IMR-90 (cell line): Measurements from ENCODE around the gene USB1. TPM values are rescaled to one million over a fixed set of nuclear protein-coding genes. Genes with fewer than 3 reads are reported as not detected.

Experiments used
- ATAC-seq: fragments of 200-7000 bp; cut with Tn5 transposase; 2 replicates; pipeline ENCODE4 v1.9.1; 2020; ENCODE audit warnings: low read depth, mild to moderate bottlenecking, moderate library complexity
- BruUV-seq: library from RNA; stranded (reverse); fragments of 400-500 nt; replicated peaks from 2 replicates; lab custom pipeline; 2021; lab: Mats Ljungman, UMichigan
- CTCF ChIA-PET: fragments of 300-600 bp; formaldehyde crosslinking; extraction: SDS; loops from one replicate; lab custom pipeline; 2021; ENCODE audit warnings: antibody characterized with exemption; lab: Yijun Ruan, JAX
- POLR2A ChIA-PET: fragments of 300-600 bp; sonication (Branson Sonifier 250); formaldehyde crosslinking; loops from one replicate; lab custom pipeline; 2022; ENCODE audit warnings: antibody characterized with exemption; ENCODE audit not compliant: unreplicated experiment; lab: Charles Lee
- DNase-seq: peaks from one replicate; pipeline ENCODE4 v3.0.0; 2013
- H2AFZ ChIP-seq: replicated peaks from 2 replicates; pipeline ENCODE3; 2013; ENCODE audit warnings: low read length, mild to moderate bottlenecking; ENCODE audit not compliant: poor library complexity
- H2AK5ac ChIP-seq: 2 replicates; pipeline ENCODE4 v1.6.1; 2013; ENCODE audit warnings: low read depth, low read length, inconsistent platforms
- H2AK9ac ChIP-seq: replicated peaks from 2 replicates; pipeline ENCODE3; 2013; ENCODE audit warnings: mild to moderate bottlenecking, low read depth, low read length, moderate library complexity; ENCODE audit not compliant: poor library complexity
- H2BK120ac ChIP-seq: 2 replicates; pipeline ENCODE4 v1.6.1; 2013; ENCODE audit warnings: low read depth, low read length, inconsistent platforms
- H2BK15ac ChIP-seq: 3 replicates; pipeline ENCODE4 v1.6.1; 2013; ENCODE audit warnings: low read depth, low read length, inconsistent platforms
- H2BK20ac ChIP-seq: 2 replicates; pipeline ENCODE4 v1.6.1; 2013; ENCODE audit warnings: low read depth, mild to moderate bottlenecking, inconsistent platforms, low read length, moderate library complexity
- H2BK5ac ChIP-seq: 2 replicates; pipeline ENCODE4 v1.6.1; 2013; ENCODE audit warnings: mild to moderate bottlenecking, low read depth, low read length, inconsistent platforms; ENCODE audit not compliant: poor library complexity, severe bottlenecking
- H3K14ac ChIP-seq: replicated peaks from 2 replicates; pipeline ENCODE4 v1.6.1; 2013; ENCODE audit warnings: low read depth, low read length, inconsistent platforms
- H3K18ac ChIP-seq: 2 replicates; pipeline ENCODE4 v1.6.1; 2013; ENCODE audit warnings: low read depth, low read length, control low read depth
- H3K23ac ChIP-seq: 2 replicates; pipeline ENCODE4 v1.6.1; 2013; ENCODE audit warnings: low read depth, low read length, inconsistent platforms
- H3K27ac ChIP-seq: 2 replicates; pipeline ENCODE4 v1.5.1; 2013; ENCODE audit warnings: mild to moderate bottlenecking, control low read depth, low read length; ENCODE audit not compliant: insufficient read depth
- H3K27me3 ChIP-seq: 2 replicates; pipeline ENCODE4 v1.6.1; 2013; ENCODE audit warnings: low read length; ENCODE audit not compliant: control insufficient read depth, insufficient read depth
- H3K36me3 ChIP-seq: 2 replicates; pipeline ENCODE4 v1.6.1; 2013; ENCODE audit warnings: low read length, mixed read lengths; ENCODE audit not compliant: control insufficient read depth, insufficient read depth
- H3K4ac ChIP-seq: 2 replicates; pipeline ENCODE4 v1.6.1; 2013; ENCODE audit warnings: low read depth, low read length, inconsistent platforms
- H3K4me1 ChIP-seq: 2 replicates; pipeline ENCODE4 v1.6.1; 2013; ENCODE audit warnings: low read length, mixed read lengths; ENCODE audit not compliant: control insufficient read depth, insufficient read depth
- H3K4me2 ChIP-seq: 2 replicates; pipeline ENCODE4 v1.6.1; 2013; ENCODE audit warnings: low read depth, mild to moderate bottlenecking, control low read depth, low read length, moderate library complexity
- H3K4me3 ChIP-seq: 2 replicates; pipeline ENCODE4 v1.5.1; 2013; ENCODE audit warnings: low read depth, mild to moderate bottlenecking, control low read depth, low read length, moderate library complexity; ENCODE audit not compliant: insufficient read depth
- H3K56ac ChIP-seq: 2 replicates; pipeline ENCODE4 v1.6.1; 2013; ENCODE audit warnings: low read length, inconsistent platforms; ENCODE audit not compliant: insufficient read depth; ENCODE audit errors: extremely low read depth
- H3K79me1 ChIP-seq, 2 experiments: 2 replicates each; pipeline ENCODE4 v1.6.1; 2013; ENCODE audit warnings: low read length in 2 of 2, inconsistent platforms in 1 of 2, low read depth in 1 of 2
- H3K9ac ChIP-seq: 2 replicates; pipeline ENCODE4 v1.6.1; 2013; ENCODE audit warnings: low read depth, low read length, control low read depth
- H3K9me1 ChIP-seq: 2 replicates; pipeline ENCODE4 v1.6.1; 2013; ENCODE audit warnings: low read length, inconsistent platforms; ENCODE audit not compliant: insufficient read depth
- H3K9me3 ChIP-seq: 2 replicates; pipeline ENCODE4 v1.6.1; 2013; ENCODE audit warnings: low read length; ENCODE audit not compliant: control insufficient read depth, insufficient read depth
- H4K20me1 ChIP-seq: 2 replicates; pipeline ENCODE4 v1.6.1; 2013; ENCODE audit warnings: low read length, inconsistent platforms; ENCODE audit not compliant: insufficient read depth
- H4K5ac ChIP-seq: 2 replicates; pipeline ENCODE4 v1.6.1; 2013; ENCODE audit warnings: mild to moderate bottlenecking, low read depth, low read length, control low read depth
- H4K8ac ChIP-seq, 2 experiments: 2 replicates each; pipeline ENCODE4 v1.6.1; 2013; ENCODE audit warnings: low read depth in 2 of 2, low read length in 2 of 2, control low read depth in 1 of 2, inconsistent platforms in 1 of 2
- H4K91ac ChIP-seq: 2 replicates; pipeline ENCODE4 v1.6.1; 2013; ENCODE audit warnings: low read depth, low read length, inconsistent platforms; ENCODE audit not compliant: insufficient read depth
- BHLHE40 ChIP-seq: fragments of 150-350 bp; IDR thresholded peaks from 2 replicates; pipeline ENCODE4 v1.6.1; 2016; ENCODE audit warnings: mild to moderate bottlenecking, low read depth, low read length
- CEBPB ChIP-seq: IDR thresholded peaks from 2 replicates; pipeline ENCODE4 v1.6.1; 2012; ENCODE audit warnings: low read depth, low read length, improper control_type of control experiment
- CHD1 ChIP-seq: IDR thresholded peaks from 2 replicates; pipeline ENCODE4 v1.6.1; 2012; ENCODE audit warnings: low read depth, low read length, improper control_type of control experiment
- CTCF ChIP-seq: conservative IDR thresholded peaks from 2 replicates; pipeline ENCODE4 v1.5.1; 2012; ENCODE audit warnings: mild to moderate bottlenecking, low read depth, low read length, improper control_type of control experiment
- ELK1 ChIP-seq: fragments of 150-350 bp; IDR thresholded peaks from 2 replicates; pipeline ENCODE4 v1.6.1; 2016; ENCODE audit warnings: low read depth, mild to moderate bottlenecking, low read length, moderate library complexity, borderline replicate concordance
- FOS ChIP-seq: fragments of 150-350 bp; IDR thresholded peaks from 2 replicates; pipeline ENCODE4 v1.6.1; 2016; ENCODE audit warnings: low read depth, low read length
- MAFK ChIP-seq: IDR thresholded peaks from 2 replicates; pipeline ENCODE4 v1.6.1; 2012; ENCODE audit warnings: low read depth, low read length, improper control_type of control experiment
- MAZ ChIP-seq: IDR thresholded peaks from 2 replicates; pipeline ENCODE4 v1.6.1; 2012; ENCODE audit warnings: low read depth, mild to moderate bottlenecking, low read length, improper control_type of control experiment, moderate library complexity, borderline replicate concordance
- MXI1 ChIP-seq: IDR thresholded peaks from 2 replicates; pipeline ENCODE4 v1.6.1; 2012; ENCODE audit warnings: low read depth, mild to moderate bottlenecking, low read length, moderate library complexity, borderline replicate concordance
- NFE2L2 ChIP-seq: fragments of 150-350 bp; IDR thresholded peaks from 2 replicates; pipeline ENCODE4 v1.6.1; 2016; ENCODE audit warnings: low read depth, mild to moderate bottlenecking, low read length
- POLR2A ChIP-seq: IDR thresholded peaks from 2 replicates; pipeline ENCODE4 v1.6.1; 2012; ENCODE audit warnings: mild to moderate bottlenecking, low read depth, low read length
- RAD21 ChIP-seq: IDR thresholded peaks from 2 replicates; pipeline ENCODE4 v1.6.1; 2012; ENCODE audit warnings: low read length, improper control_type of control experiment
- RCOR1 ChIP-seq: IDR thresholded peaks from 2 replicates; pipeline ENCODE4 v1.6.1; 2012; ENCODE audit warnings: mild to moderate bottlenecking, low read length, improper control_type of control experiment; ENCODE audit not compliant: insufficient replicate concordance
- RFX5 ChIP-seq: IDR thresholded peaks from 2 replicates; pipeline ENCODE4 v1.8.0; 2012; ENCODE audit warnings: low read depth, mild to moderate bottlenecking, low read length, moderate library complexity
- SMC3 ChIP-seq: fragments of 150-350 bp; IDR thresholded peaks from 2 replicates; pipeline ENCODE4 v1.6.1; 2016; ENCODE audit warnings: low read depth, mild to moderate bottlenecking, antibody characterized with exemption, low read length, moderate library complexity
- USF2 ChIP-seq: fragments of 150-350 bp; IDR thresholded peaks from 2 replicates; pipeline ENCODE4 v1.6.1; 2017; ENCODE audit warnings: mild to moderate bottlenecking, antibody characterized with exemption, low read length, low read depth
- WGBS, 2 experiments: methylation state at CpG; one replicate each; pipeline versions ENCODE4 v1.1.5 to v1.1.7; 2013; ENCODE audit warnings: missing lambda C conversion rate in 2 of 2; ENCODE audit not compliant: insufficient read length in 1 of 2; ENCODE audit errors: extremely low coverage in 2 of 2; 5-methylcytosine and 5-hydroxymethylcytosine counted together
- dilution Hi-C: fragments of 300-500 bp; cut with HindIII; formaldehyde crosslinking; loops from one replicate; pipeline ENCODE4 v1.14.3; 2018; ENCODE audit warnings: low sequenced_read_pairs; ENCODE audit not compliant: unreplicated experiment
- in situ Hi-C: fragments of 300-500 bp; cut with MboI; formaldehyde crosslinking; loops from 3 replicates; pipeline ENCODE4 v1.14.3; 2019; ENCODE audit warnings: low sequenced_read_pairs, inconsistent platforms, mixed read lengths
- intact Hi-C: fragments of 100-400 bp; cut with micrococcal nuclease; formaldehyde crosslinking; loops from 2 replicates; pipeline ENCODE4 v1.10.0; 2022
- polyA plus RNA-seq, 3 experiments: library from polyadenylated mRNA; depleted of rRNA; stranded (reverse); fragments of >200 nt; gene quantifications; 2 replicates each; pipeline ENCODE4 v1.2.3, GENCODE V29; 2012; ENCODE audit warnings: low replicate concordance in 1 of 3
- total RNA-seq: library from RNA; depleted of rRNA; stranded (reverse); fragments of >200 nt; gene quantifications from 2 replicates; pipeline ENCODE4 v1.2.3, GENCODE V29; 2012

The USB1 gene
- total and polyA plus RNA-seq, 2 of the 4 experiments (the other 2 are of a cell fraction): 45.9 to 94.9 TPM

- Histone ChIP-seq H2AK9ac (no peak overlapping the region), H4K5ac (no peak overlapping the region), H3K27ac (no peak overlapping the region), H3K79me1 (peaks cover 9 to 41% of the 10 kb centered on the region in 2 experiments; a peak in 3 of 4 replicates), H3K14ac (no peak overlapping the region), H3K27me3 (no peaks in the 10 kb centered on the region; the same call in 1 of the 2 replicates), H3K23ac (no peak overlapping the region), H3K18ac (no peak overlapping the region), H3K4me2 (no peak overlapping the region), H3K4me3 (no peak overlapping the region), H3K9me1 (peaks cover 5% of the 10 kb centered on the region; the same call in 1 of the 2 replicates), H4K20me1 (peaks cover 23% of the 10 kb centered on the region), H3K9ac (no peak overlapping the region), H2AK5ac (no peak overlapping the region), H4K8ac (no peak overlapping the region), H2BK20ac (no peak overlapping the region), H2BK120ac (no peak overlapping the region), H3K9me3 (no peaks in the 10 kb centered on the region), H3K4me1 (peaks cover 8% of the 10 kb centered on the region; the same call in 1 of the 2 replicates), H3K36me3 (peaks cover 34% of the 10 kb centered on the region; the same call in 1 of the 2 replicates), H3K4ac (no peak overlapping the region), H4K91ac (no peak overlapping the region), H2AFZ (no peak overlapping the region), H3K56ac (no peak overlapping the region), H2BK5ac (no peak overlapping the region), H2BK15ac (no peak overlapping the region)
- BruUV-seq: no TSS peak
- WGBS, 2 experiments: 73% methylated on average over 5 of the region's 18 CpGs; no CpG with 5 or more reads in 1 of the 2 experiments
- dilution Hi-C loops (no loop called here), intact Hi-C loops (no loop called here), in situ Hi-C loops (no loop called here)
- ChIA-PET CTCF (no interaction called here), POLR2A (no interaction called here)
- no peak for DNase-seq
- no peak for TF ChIP-seq SMC3
- no peak for TF ChIP-seq CTCF
- TF ChIP-seq USF2: no peak
- no peak for TF ChIP-seq NFE2L2
- TF ChIP-seq MAFK: no peak
- TF ChIP-seq CHD1: no peak
- TF ChIP-seq ELK1: no peak
- no peak for TF ChIP-seq RAD21
- TF ChIP-seq FOS: no peak
- no peak for TF ChIP-seq RFX5
- TF ChIP-seq CEBPB: no peak
- no peak for TF ChIP-seq BHLHE40
- TF ChIP-seq POLR2A: no peak
- no peak for TF ChIP-seq MXI1
- TF ChIP-seq MAZ: no peak
- TF ChIP-seq RCOR1: no peak
- no peak for ATAC-seq
These were observed 5.3 kb upstream of the USB1 start for GRCh38 chr16:57995721-57996405.
